Measurements from ENCODE around the gene BTN1A1. TPM values are rescaled to one million over a fixed set of nuclear protein-coding genes. Genes with fewer than 3 reads are reported as not detected.

BTN1A1 gene
- total RNA-seq, 1 donor from 2014 or later, result not detected

- no peak overlapping the region for H3K4me3 ChIP-seq
- DNase-seq (ENCODE audit: low spot score), result no peak
- no peak overlapping the region for H3K27ac ChIP-seq
- H3K9ac ChIP-seq, result no peak overlapping the region
- H3K27ac Mint-ChIP-seq, result no peak overlapping the region
- H3K9me3 Mint-ChIP-seq, result no peaks in the 10 kb centered on the region
- no peak for TF ChIP-seq EZH2 (IDR thresholded peaks at IDR 0.05)
- TF ChIP-seq EZH2phosphoT487 (IDR thresholded peaks at IDR 0.05), result no peak
- TF ChIP-seq CTCF (IDR thresholded peaks at IDR 0.05), result no peak
- peaks cover 34% of the 10 kb centered on the region for H3K4me1 Mint-ChIP-seq
- H3K79me2 ChIP-seq (ENCODE audit: low read depth), result no peaks in the 10 kb centered on the region
- H3K4me2 ChIP-seq, result no peak overlapping the region
- peaks cover 17% of the 10 kb centered on the region for H3F3A ChIP-seq (ENCODE audit: low read depth)
- H3K27me3 ChIP-seq, result no peaks in the 10 kb centered on the region
- peaks cover 17% of the 10 kb centered on the region for H3K4me1 ChIP-seq
- no peak overlapping the region for H3K4me3 Mint-ChIP-seq
- no peaks in the 10 kb centered on the region for H4K20me1 ChIP-seq (ENCODE audit: low read depth)
- no peak overlapping the region for H2AFZ ChIP-seq (replicated peaks)
- peaks cover 5% of the 10 kb centered on the region for H3K36me3 ChIP-seq
- H3K9me3 ChIP-seq (ENCODE audit: low read depth), result no peaks in the 10 kb centered on the region
- H3K27me3 Mint-ChIP-seq (ENCODE audit: insufficient read depth, low read depth), result peaks cover 3% of the 10 kb centered on the region
- no peaks in the 10 kb centered on the region for H3K36me3 Mint-ChIP-seq
Measured at GRCh38 chr6:26477426-26477825, 22.7 kb upstream of the BTN1A1 start.

GRCh38 chr6:26478100-26478984, 21.8 kb upstream of the BTN1A1 start:
- no peak overlapping the region for H3K27ac ChIP-seq
- no peaks in the 10 kb centered on the region for H3K27me3 ChIP-seq
- no peak for TF ChIP-seq EZH2phosphoT487 (IDR thresholded peaks at IDR 0.05)
- TF ChIP-seq CTCF (IDR thresholded peaks at IDR 0.05), result no peak
- no peak for TF ChIP-seq EZH2 (IDR thresholded peaks at IDR 0.05)
- peaks cover 10% of the 10 kb centered on the region for H3F3A ChIP-seq (ENCODE audit: low read depth)
- H4K20me1 ChIP-seq (ENCODE audit: low read depth), result no peaks in the 10 kb centered on the region
- peaks cover 17% of the 10 kb centered on the region for H3K4me1 ChIP-seq
- H3K36me3 ChIP-seq, result peaks cover 5% of the 10 kb centered on the region
- Mint-ChIP-seq H3K36me3 (no peaks in the 10 kb centered on the region), H3K9me3 (no peaks in the 10 kb centered on the region), H3K27me3 (ENCODE audit: insufficient read depth, low read depth) (peaks cover 3% of the 10 kb centered on the region), H3K4me3 (no peak overlapping the region), H3K27ac (no peak overlapping the region), H3K4me1 (peaks cover 32% of the 10 kb centered on the region)
- H2AFZ ChIP-seq (replicated peaks), result no peak overlapping the region
- no peak for DNase-seq (ENCODE audit: low spot score)
- H3K4me3 ChIP-seq, result no peak overlapping the region
- no peak overlapping the region for H3K4me2 ChIP-seq
- H3K9ac ChIP-seq, result no peak overlapping the region
- no peaks in the 10 kb centered on the region for H3K9me3 ChIP-seq (ENCODE audit: low read depth)
- H3K79me2 ChIP-seq (ENCODE audit: low read depth), result no peaks in the 10 kb centered on the region

GRCh38 chr6:26478985-26479278, 21.2 kb upstream of the BTN1A1 start:
- H3K4me3 ChIP-seq, result no peak overlapping the region
- H3K27me3 ChIP-seq, result no peaks in the 10 kb centered on the region
- no peak overlapping the region for H3K4me2 ChIP-seq
- no peaks in the 10 kb centered on the region for H4K20me1 ChIP-seq (ENCODE audit: low read depth)
- no peak overlapping the region for H3K27ac ChIP-seq
- no peak overlapping the region for H2AFZ ChIP-seq (replicated peaks)
- no peak overlapping the region for H3K9ac ChIP-seq
- no peak for TF ChIP-seq CTCF (IDR thresholded peaks at IDR 0.05)
- TF ChIP-seq EZH2 (IDR thresholded peaks at IDR 0.05), result no peak
- TF ChIP-seq EZH2phosphoT487 (IDR thresholded peaks at IDR 0.05), result no peak
- no peaks in the 10 kb centered on the region for H3K36me3 Mint-ChIP-seq
- no peaks in the 10 kb centered on the region for H3K79me2 ChIP-seq (ENCODE audit: low read depth)
- no peaks in the 10 kb centered on the region for H3K9me3 Mint-ChIP-seq
- peaks cover 5% of the 10 kb centered on the region for H3K36me3 ChIP-seq
- peaks cover 17% of the 10 kb centered on the region for H3K4me1 ChIP-seq
- no peak overlapping the region for H3K4me3 Mint-ChIP-seq
- peaks cover 9% of the 10 kb centered on the region for H3F3A ChIP-seq (ENCODE audit: low read depth)
- no peak for DNase-seq (ENCODE audit: low spot score)
- H3K4me1 Mint-ChIP-seq, result peaks cover 28% of the 10 kb centered on the region
- H3K27me3 Mint-ChIP-seq (ENCODE audit: insufficient read depth, low read depth), result peaks cover 3% of the 10 kb centered on the region
- no peaks in the 10 kb centered on the region for H3K9me3 ChIP-seq (ENCODE audit: low read depth)
- H3K27ac Mint-ChIP-seq, result no peak overlapping the region
